Stimulated activated CD4-positive, alpha-beta T cell treated with anti-CD3 and anti-CD28 coated beads, Interleukin-4, amount 100 ng/mL, for 48 hours (primary cell): ENCODE data around the gene GRIN2A.
A peak's percentile ranks its signal among the peaks of the same experiment; 100 is the strongest.

ENCODE experiments used
- DNase-seq, 2 donors: peaks; one replicate each; pipeline ENCODE4 v3.0.0-alpha.2; 2020; ENCODE audit warnings: low read depth in 2 of 2

Gene GRIN2A

DNA sequence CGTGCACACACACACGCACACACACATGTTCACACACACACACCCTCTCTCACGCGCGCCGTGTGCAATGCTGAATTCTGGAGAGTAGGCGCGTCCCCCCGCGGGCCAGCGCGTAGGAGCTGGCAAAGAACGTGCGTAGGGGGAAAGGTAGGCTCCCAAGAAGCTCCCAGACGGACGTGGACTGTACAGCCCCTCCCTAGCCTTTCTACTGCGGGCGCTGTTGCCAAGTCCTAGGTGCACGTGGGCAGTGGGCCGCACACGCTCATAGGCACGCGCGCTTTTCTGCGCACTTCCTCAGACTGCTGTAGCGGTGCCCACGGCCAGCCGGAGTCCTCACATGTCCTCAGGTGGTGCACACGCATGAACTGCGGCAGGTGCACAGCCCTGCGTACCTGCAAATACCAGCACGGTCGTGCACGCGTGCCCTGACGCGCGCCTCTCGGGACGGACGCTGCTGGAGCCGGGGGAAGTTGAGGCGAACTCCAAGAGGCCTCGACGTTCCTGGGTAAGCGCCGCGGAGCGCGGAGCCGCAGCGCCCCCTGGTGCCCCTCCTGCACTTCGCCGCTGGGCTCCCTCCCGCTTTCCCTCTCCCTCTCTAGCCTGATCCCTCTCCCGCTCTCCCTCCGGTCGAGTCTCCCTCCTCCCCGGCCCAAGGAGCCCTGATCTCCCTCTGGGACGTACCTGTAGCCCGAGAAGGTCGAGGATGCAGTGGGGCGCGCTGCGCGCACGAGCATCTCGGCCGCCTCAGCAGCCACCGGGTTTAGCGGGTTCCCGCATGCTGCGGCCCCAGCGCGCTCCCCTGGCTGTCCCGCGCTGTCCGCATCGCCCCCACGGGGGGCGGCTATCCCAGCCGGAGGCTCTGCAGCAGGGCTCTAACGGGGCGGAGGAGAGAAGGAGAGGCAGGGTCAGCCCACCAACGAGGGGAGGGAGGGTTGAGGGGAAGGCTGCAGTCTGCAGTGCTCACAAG is 749 bp downstream of the GRIN2A start:
- peak; percentile 33 to 50 for DNase-seq

DNA sequence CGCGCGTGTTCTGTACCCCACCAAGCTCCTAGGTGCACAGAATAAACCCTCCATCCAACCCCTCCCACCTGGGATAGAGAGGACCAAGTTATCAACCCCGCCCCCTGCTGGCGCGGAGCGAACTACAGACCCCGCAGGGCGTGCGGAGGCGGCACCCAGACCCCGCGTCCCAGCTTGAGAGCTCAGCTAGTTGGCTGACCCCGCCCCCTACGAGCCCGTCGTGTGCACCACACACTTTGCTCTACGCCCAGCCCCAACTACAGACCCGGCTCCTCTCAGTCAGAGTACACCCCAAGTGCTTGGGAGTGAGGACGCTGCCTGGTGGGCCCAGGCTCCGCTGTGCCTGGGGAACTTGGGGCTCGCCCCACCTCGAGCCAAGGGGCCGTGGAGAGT is 1.5 kb downstream of the GRIN2A start:
- DNase-seq: peak in 1 of 2 donors; percentile 18

DNA sequence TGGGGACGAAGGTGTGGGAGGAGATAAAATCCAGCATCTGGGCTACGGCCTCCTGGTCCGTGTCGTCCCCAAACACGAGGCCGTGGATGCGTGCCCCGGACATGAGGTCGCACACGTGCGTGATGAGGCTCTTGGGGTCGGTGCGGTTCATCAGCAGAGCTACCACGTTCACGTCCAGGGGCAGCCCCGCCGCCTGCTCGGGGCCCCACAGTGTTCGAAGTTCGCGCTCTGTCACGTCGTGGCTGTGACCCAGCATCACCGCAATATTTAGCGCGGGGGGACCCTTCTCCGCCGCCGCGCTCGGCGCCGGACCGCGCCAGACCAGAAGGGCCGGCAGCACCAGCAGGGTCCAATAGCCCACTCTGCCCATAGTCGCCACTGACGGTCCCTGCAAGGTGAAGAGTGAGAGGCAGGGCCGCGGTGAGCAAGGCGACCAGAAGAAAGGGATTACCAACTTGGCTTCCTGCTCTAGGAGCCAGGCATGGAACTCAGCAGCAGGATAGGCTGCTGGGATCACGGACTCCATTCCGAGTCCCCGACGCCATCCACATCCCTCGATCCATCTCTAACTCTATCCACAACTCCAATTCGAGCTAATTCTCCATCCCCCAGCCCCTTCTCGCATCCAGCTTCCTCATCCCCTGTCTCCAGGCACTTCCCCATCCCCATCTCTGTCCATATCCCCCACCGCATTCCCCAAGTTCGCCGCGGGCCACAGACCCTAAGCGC is 2.0 kb downstream of the GRIN2A start:
- no peak for DNase-seq

DNA sequence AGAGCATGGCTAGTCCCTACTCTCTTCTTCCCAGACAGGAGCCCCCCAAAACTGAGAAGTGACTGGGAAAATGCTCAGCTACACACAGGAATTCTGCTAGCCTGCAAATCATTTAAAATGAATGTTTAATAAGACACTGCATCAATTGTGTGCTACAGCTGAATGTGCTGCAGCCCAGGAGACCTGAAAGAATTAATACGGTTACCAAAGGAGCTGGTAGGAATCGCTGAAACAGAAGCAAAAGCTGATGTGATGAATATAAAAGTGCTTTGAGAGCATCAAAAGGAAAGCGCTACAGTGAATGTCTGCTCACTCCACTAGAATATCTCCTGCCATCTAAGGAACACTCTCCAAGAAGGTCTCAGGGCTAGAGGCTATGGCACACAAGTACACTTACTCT is 3.7 kb downstream of the GRIN2A start:
- no peak for DNase-seq

DNA sequence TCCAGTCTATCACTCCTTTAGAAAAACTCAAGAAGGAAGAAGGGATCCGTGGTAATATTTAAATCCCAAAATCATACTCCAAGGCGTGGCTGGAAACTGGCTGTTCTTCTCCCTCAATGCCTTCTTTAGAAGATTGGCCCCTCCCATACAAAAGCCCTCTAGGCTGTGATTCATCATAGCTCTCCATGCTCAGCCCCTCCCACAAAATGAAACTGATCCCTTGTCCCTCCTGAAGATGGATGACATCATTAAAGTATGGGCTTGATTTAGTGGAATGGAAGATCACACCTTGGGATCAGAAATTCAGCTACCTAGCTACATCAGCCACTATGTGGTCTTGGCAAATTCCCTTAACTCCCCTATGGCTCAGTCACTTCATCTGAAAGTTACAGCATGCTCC is 4.1 kb downstream of the GRIN2A start:
- DNase-seq: no peak

DNA sequence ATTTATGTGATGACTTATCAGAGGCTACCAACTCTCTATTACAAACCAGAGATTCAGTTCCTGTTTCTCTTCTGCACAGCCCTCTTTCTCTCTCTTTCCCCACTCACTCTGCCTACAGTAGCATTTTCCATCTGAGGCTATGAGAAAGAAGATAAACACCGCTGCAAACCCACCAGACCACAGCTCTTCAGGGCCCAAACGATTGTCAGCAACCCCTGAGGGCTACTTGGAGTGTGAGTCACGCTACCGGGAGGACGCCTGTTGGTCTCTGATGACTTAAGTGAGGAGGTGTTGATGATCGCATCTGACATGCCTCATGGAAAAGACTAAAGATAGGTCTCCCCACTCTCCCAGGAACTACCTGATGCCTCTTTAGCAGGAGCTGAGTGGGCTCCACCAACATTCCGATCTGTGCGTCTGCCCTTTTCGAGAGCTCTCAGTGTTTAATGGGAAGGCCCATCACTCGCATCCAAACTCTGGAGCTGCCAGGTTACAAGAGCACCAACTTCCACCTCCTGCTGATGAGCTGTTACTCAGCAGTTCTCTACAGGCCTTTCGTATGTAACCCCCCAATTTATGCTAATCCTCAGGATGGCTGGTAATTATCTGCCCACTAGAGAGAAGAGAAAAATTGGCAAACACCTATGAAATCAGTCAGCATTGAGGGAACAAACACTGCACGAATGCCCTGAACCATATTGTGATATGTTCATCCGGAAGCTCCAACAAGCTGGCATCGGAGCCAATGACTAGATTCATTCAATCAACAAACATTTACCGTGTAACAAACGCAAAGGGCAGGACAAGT is 9.2 kb downstream of the GRIN2A start:
- no peak for DNase-seq

DNA sequence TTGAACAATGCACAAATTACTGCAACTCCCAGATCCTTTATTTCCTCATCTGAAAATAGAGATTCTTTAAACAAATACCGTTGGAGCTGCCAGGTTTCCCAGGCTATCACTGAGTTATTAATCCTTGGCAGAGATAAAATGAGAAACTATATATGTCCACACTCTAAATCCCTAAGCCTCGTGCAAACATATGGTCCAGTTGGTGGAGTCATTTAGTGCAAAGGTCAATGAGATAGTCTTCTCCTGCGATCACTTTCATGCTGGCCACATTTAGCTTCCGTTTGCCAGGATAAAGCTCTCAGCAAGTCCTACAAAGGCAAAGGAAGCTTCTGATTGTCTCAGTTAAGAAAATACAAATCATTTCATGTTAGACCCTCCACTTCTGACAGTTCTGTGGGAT is 11.0 kb downstream of the GRIN2A start:
- DNase-seq: no peak

DNA sequence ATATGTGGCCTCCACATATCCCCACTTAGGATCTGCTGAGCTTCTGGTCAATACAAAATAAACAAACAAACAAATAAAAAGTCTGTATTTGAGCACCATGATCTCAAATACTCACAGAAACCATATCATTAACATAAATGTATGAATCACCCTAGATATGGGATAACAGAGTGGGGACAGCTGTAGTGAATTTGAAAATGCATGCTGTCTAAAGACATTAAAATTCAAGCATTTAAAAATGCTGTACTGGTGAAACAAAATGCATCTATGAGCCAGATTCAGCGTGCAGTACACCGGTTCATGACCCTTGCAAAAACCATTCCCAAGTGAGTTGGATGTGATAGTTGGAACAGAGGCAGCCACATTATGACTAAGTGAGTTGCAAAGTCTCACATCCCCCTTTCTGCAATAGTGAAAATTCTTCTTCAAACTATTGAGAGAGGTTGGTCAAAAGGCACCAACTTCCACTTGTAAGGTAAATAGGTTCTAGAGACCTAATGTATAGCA is 12.3 kb downstream of the GRIN2A start:
- DNase-seq: no peak

DNA sequence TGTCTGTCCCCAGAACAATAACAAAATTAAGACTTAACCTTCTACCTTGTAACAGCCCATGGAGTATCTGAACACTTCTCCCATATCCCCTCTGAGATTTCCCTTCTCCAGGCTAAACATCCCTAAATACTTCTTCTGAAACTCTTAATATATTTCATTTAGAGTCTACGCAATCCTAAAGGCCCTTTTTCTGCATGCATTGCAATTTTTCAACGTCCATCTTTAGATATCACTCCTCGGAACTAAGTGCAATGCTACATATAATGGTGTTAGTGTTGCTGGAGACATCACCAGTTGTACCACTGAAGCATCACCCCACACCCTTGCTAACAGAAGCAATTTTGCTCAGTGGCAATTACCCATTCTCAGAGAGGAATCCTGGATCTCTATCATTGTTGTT is 13.2 kb downstream of the GRIN2A start:
- DNase-seq: no peak

DNA sequence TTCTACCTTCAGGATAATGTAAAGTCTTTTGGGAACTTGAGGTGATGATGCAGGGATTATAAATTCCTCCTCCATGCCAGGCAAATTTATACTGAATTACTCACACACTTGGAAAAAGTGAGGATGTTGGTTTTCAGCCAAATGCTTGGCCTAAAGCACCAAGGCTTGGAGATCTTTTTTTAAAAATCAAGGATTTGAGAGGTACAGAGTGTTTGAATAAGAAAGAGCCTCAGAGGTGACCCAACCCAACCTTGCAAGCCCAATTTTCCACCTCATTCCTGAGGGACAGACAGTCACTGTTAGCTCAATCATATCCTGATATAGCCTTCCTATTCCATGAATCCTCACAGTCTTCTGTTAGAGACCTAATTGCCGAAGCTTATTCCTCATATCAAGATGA is 14.0 kb downstream of the GRIN2A start:
- no peak for DNase-seq

DNA sequence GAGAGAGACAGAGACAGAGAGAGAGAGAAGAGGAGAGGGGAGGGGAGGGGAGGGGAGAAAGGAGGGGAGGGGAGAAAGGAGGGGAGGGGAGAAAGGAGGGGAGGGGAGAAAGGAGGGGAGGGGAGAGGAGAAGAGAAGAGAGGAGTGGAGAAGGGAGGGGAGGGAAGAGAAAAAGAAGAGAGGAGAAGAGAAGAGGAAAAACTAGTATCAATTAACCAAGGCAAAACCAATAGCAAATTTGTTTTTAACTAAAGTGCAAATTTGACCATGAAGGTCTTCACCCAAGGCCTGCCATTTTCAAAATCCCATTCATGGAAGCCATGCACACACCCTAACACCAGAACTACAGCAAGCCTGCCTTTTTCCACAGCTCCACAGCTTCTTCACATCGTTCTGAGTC is 16.6 kb downstream of the GRIN2A start:
- DNase-seq: no peak

DNA sequence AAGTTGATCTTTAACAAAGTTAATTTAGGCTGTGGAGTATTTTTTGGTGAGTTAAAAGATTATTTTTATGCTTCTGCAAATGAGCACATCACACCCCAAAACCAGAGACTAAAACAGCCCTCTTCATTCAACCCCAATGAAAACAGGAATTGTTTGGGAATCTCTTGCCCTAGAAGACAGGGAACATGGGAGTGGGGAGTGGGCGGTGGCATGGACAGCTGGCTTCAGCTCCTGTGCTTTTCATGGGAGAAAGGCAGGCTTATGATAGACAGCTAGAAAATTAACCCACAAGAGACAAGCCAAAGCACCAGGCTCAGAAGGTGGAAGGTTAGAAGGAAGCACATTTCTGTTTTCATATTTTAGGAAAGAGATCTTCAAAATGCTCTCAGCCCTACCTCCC is 19.2 kb downstream of the GRIN2A start:
- DNase-seq: no peak

DNA sequence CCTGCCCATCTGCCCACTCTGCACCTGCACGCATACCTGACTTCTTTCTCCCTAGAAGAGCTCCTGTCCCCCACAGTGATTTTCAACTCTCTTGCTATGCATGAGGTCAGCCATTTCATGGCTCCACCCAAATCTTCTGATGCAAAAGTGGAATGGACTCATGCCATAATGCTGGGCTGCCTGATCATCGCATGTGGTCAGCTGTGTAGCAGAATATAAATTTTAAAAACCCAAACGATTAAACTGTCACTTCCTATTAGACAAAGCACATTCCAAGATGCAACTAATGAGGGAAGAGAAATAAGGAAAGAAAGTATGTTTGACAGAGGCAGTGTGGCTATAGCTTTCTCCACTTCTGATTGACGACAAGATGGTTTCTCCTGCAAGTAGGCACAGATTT is 26.1 kb downstream of the GRIN2A start:
- no peak for DNase-seq

DNA sequence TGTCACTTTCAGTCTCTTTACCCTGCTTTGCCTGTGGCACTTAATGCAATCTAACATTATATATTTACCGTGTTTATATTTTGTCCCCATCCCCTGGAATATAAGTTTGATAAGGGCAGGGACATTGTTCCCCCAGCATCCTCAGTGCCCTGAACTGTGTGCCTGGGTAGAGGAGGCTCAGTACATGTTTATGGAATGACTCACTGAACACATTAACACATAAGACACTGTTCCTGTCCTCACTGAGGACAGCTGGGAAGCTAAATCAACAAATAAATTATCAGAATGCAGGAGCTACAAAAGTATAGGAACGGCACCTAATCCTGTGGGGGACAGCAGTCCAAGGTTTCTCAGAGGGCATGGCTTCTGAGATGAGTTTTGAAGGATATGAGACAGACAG is 27.8 kb downstream of the GRIN2A start:
- no peak for DNase-seq

DNA sequence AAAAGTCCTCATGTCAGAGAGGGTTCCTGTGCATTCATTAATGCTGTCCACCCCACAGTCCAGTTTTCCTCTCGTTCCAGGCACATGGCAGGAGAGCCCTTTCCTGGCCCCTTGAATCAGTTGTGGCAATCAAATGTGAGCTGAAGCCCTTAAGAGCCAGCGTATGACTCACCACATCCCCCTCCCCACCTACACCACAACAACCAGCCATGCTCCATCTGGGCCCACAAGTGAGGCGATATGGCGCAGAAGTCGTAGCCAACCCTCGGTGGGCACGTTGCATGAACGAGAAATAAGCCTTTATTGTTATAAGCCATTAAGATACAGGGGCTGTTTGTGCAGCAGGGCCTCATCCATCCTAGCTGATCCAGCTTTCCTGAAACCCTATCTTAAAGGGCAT is 28.2 kb downstream of the GRIN2A start:
- no peak for DNase-seq

DNA sequence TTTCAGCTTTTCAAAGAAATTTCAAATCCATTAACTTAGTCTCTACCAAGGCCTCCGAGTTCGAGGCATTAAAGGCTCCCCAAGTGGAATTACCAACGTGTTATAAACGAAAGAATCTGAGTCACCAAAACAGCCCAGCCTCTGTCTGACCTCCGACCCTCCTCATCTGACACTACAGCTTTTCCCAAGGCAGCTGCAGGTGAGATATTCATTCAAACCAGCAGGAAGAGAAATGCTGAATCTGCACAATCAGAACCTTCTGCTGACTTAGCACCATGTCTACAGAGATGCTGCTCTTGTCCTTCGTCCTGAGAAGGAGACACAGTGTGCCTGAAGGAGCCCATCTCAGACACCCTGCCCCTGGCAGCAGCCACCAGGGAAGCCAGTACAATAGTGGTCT is 30.5 kb downstream of the GRIN2A start:
- no peak for DNase-seq

DNA sequence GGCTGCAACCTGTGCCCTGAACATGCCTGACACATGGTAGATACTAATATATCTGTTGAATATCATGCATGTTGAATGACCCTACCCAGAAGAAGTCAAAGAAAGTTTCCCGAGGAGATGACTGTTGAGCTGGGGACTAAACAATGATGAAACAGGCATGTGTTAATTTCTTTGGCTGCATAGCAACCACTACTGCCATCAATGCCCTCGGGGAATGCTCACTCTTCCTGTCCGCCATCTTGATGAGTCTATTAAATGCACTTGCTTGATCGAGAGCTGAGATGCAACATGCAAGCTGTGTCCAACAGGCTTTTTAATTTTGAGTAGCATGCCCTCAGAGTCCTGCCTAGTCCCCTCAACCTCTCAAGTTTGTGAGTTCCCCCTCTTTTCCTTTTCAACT is 31.3 kb downstream of the GRIN2A start:
- DNase-seq: no peak

DNA sequence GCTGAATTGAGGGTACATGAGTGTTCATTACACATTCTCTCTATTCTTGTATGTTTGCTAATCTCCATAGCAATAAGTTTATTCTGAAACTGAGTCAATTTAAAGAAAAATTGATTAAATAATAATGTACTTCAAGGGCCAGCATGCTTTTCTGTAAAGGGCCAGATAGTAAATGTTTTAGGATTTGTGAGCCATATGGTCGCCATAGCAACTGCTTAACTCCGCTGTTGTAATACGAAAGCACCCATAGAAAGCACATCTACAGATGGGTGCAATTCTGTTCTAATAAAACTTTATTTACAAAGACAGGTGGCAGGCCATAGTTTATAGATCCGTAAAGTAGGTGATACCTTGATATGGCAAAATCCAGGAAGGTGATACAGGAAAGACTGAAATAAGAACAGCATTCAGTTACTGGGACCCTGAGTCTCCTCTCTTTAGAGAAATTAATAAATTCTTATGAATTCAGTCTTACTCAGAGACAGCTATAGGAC is 36.6 kb downstream of the GRIN2A start:
- DNase-seq: no peak

DNA sequence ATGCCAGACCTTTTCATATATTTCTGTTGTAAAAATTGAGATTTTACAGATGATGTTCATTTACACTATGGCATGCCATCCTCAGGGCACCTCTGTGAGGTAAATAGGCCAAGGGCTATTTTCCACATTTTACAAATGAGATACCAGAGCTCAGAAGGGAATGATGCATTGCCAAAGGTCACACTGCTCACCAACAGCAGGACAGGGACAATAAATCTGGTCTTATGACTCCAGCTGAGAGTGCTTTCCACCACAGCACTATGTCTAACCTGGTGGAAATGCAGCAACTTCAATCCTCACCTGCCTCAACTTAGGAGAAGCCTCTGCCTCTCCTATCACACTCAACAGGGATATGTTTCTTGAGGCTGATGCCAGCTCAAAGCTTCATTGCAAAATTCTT is 40.6 kb downstream of the GRIN2A start:
- no peak for DNase-seq

DNA sequence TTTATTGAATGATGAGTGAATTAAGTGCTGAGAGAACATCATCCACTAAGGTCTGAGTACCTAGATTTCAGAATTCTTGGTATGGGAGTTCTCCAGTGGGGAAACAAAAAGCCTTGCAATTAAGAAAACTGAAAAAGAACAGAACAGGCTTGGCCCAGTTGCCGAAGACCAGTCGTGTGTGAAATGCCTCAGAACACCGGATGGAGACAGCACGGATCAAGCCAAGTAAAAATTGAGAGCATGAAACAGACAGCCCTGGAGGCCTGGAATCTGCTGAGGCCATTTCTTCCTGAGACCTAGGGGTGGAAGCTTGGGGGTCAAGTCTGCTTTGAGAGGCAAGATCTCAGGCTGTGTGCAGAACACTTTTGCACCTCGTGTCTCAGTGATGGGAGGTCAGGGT is 43.3 kb downstream of the GRIN2A start:
- no peak for DNase-seq

DNA sequence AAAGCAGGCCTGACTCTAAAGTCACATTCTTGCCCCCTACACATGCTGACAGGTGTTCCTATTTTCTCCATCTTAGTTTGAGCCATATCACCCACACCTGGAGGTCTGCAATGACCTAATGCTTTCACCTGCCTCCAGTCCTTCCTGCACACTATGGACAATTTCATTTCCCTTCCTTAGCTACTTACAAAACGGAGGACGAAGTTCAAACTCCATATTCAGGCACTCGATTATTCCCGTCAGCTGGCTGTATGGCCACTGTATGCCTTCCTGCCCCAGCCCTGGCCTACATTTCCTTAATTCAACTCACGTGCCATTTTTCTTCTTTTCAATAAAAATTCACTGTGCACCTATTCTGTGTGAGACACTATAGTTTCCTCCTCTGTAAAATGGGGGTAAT is 44.9 kb downstream of the GRIN2A start:
- DNase-seq: no peak

DNA sequence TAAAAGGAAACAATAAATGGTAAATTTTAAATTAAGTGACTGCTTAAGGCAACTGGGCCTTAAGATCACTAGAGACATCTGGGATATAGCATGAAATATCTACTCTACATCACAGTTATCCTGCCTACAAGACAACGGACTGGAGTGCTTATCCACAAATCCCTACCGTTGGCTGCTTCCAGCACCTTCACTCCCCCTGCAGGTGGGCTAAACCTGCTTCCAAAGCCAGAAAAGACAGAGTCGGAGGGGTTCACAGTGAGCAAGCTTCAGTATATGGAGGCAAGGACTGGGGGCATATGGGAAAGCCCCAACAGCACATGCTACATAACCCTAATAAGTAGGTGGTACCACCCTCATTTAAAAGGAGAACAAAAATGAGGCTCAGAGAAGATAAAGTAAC is 45.3 kb downstream of the GRIN2A start:
- no peak for DNase-seq
